WTC11 (cell line): Measurements from ENCODE around the gene ATP5MG. TPM values are rescaled to one million over a fixed set of nuclear protein-coding genes. Genes with fewer than 3 reads are reported as not detected.
"Not testable (repeated sequence)": the region's sequence is repeated elsewhere in the genome, so short reads cannot be mapped to it uniquely, and the experiment has no call there.

Source experiments
- ATAC-seq: fragments of 200-7000 bp; cut with Tn5 transposase; 2 replicates; pipeline ENCODE4 v1.10.0; 2021; ENCODE audit warnings: mild to moderate bottlenecking, moderate library complexity
- CTCF ChIA-PET: fragments of 300-600 bp; sonication (Branson Sonifier 250); formaldehyde crosslinking; loops from one replicate; lab custom pipeline; 2021; ENCODE audit warnings: antibody characterized with exemption; lab: Charles Lee
- POLR2A ChIA-PET: fragments of 350-600 bp; sonication (Branson Sonifier 250); formaldehyde crosslinking; loops from one replicate; lab custom pipeline; 2021; ENCODE audit warnings: antibody characterized with exemption; lab: Charles Lee
- DNase-seq: peaks from one replicate; pipeline ENCODE4 v3.0.0; 2021; ENCODE audit warnings: low spot score
- H3K27ac Mint-ChIP-seq: 2 replicates; pipeline ENCODE4 v1.8.0; 2021; ENCODE audit warnings: mixed read lengths
- H3K27me3 Mint-ChIP-seq: 2 replicates; pipeline ENCODE4 v1.8.0; 2021; ENCODE audit warnings: low read depth, mild to moderate bottlenecking, moderate library complexity, mixed read lengths
- H3K36me3 Mint-ChIP-seq: 2 replicates; pipeline ENCODE4 v1.8.0; 2021; ENCODE audit warnings: mixed read lengths
- H3K4me1 Mint-ChIP-seq: 2 replicates; pipeline ENCODE4 v1.8.0; 2022; ENCODE audit warnings: mixed read lengths
- H3K4me3 Mint-ChIP-seq: 2 replicates; pipeline ENCODE4 v1.8.0; 2021; ENCODE audit warnings: mild to moderate bottlenecking, moderate library complexity, mixed read lengths
- H3K9me3 Mint-ChIP-seq: 2 replicates; pipeline ENCODE4 v1.8.0; 2021; ENCODE audit warnings: mixed read lengths
- CREM ChIP-seq: sonication (generic); formaldehyde crosslinking; IDR thresholded peaks from 2 replicates; pipeline ENCODE4 v1.8.1; 2022; ENCODE audit warnings: mild to moderate bottlenecking, missing genetic modification reagents, moderate library complexity
- ETV6 ChIP-seq: sonication (generic); formaldehyde crosslinking; IDR thresholded peaks from 2 replicates; pipeline ENCODE4 v1.8.1; 2022; ENCODE audit warnings: mild to moderate bottlenecking, missing genetic modification reagents
- HMGXB4 ChIP-seq: sonication (generic); formaldehyde crosslinking; IDR thresholded peaks from 2 replicates; pipeline ENCODE4 v1.8.1; 2023; ENCODE audit warnings: mild to moderate bottlenecking, moderate library complexity, missing genetic modification reagents
- JAZF1 ChIP-seq: fragments of 250-450 bp; sonication (Bioruptor Pico); IDR thresholded peaks from 2 replicates; pipeline ENCODE4 v1.9.0; 2021; ENCODE audit warnings: moderate library complexity, mild to moderate bottlenecking, inconsistent platforms
- NR2C2 ChIP-seq: sonication (generic); formaldehyde crosslinking; IDR thresholded peaks from 2 replicates; pipeline ENCODE4 v1.8.0; 2022; ENCODE audit warnings: mild to moderate bottlenecking, missing genetic modification reagents
- PRDM15 ChIP-seq: sonication (generic); formaldehyde crosslinking; IDR thresholded peaks from 2 replicates; pipeline ENCODE4 v1.8.0; 2022; ENCODE audit warnings: missing genetic modification reagents
- PREB ChIP-seq: sonication (generic); formaldehyde crosslinking; IDR thresholded peaks from 2 replicates; pipeline ENCODE4 v1.8.1; 2022; ENCODE audit warnings: mild to moderate bottlenecking, missing genetic modification reagents, moderate library complexity, borderline replicate concordance
- RORB ChIP-seq: fragments of 250-450 bp; sonication (Bioruptor Pico); IDR thresholded peaks from 2 replicates; pipeline ENCODE4 v1.9.0; 2021; ENCODE audit warnings: mild to moderate bottlenecking
- SMAD4 ChIP-seq: sonication (generic); formaldehyde crosslinking; IDR thresholded peaks from 2 replicates; pipeline ENCODE4 v1.8.0; 2022; ENCODE audit warnings: mild to moderate bottlenecking, missing genetic modification reagents
- SP1 ChIP-seq: sonication (generic); formaldehyde crosslinking; conservative IDR thresholded peaks from 2 replicates; pipeline ENCODE4 v1.8.1; 2022; ENCODE audit warnings: missing genetic modification reagents
- TEAD4 ChIP-seq: sonication (generic); formaldehyde crosslinking; IDR thresholded peaks from 2 replicates; pipeline ENCODE4 v1.8.0; 2022; ENCODE audit warnings: mild to moderate bottlenecking, missing genetic modification reagents
- ZNF281 ChIP-seq: sonication (generic); formaldehyde crosslinking; IDR thresholded peaks from 2 replicates; pipeline ENCODE4 v1.8.0; 2023; ENCODE audit warnings: mild to moderate bottlenecking, missing genetic modification reagents
- ZNF396 ChIP-seq: fragments of 250-450 bp; sonication (Bioruptor Pico); IDR thresholded peaks from 2 replicates; pipeline ENCODE4 v1.8.0; 2021; ENCODE audit warnings: mild to moderate bottlenecking, moderate library complexity, borderline replicate concordance
- ZNF416 ChIP-seq: fragments of 250-450 bp; sonication (Bioruptor Pico); IDR thresholded peaks from 2 replicates; pipeline ENCODE4 v1.9.0; 2021; ENCODE audit warnings: mild to moderate bottlenecking, inconsistent platforms
- ZNF423 ChIP-seq: fragments of 250-450 bp; sonication (Bioruptor Pico); IDR thresholded peaks from 2 replicates; pipeline ENCODE4 v2.1.2; 2022; ENCODE audit warnings: mild to moderate bottlenecking, moderate library complexity
- total RNA-seq: library from RNA; stranded (reverse); gene quantifications from 3 replicates; pipeline ENCODE4 v1.2.3, GENCODE V29; 2021
- TF ChIP-seq, protein P1 (sequence below): sonication (generic); formaldehyde crosslinking; IDR thresholded peaks from 2 replicates; pipeline ENCODE4 v1.8.1; 2023; ENCODE audit warnings: mild to moderate bottlenecking, missing genetic modification reagents
- TF ChIP-seq, protein P2 (sequence below): sonication (generic); formaldehyde crosslinking; IDR thresholded peaks from 2 replicates; pipeline ENCODE4 v1.8.0; 2022; ENCODE audit warnings: mild to moderate bottlenecking, missing genetic modification reagents
- TF ChIP-seq, protein P3 (sequence below): fragments of 250-450 bp; sonication (Bioruptor Pico); IDR thresholded peaks from 2 replicates; pipeline ENCODE4 v1.8.0; 2021; ENCODE audit warnings: mild to moderate bottlenecking
- TF ChIP-seq, protein P4 (sequence below): fragments of 250-450 bp; sonication (Bioruptor Pico); conservative IDR thresholded peaks from 2 replicates; pipeline ENCODE4 v1.9.0; 2021; ENCODE audit warnings: mild to moderate bottlenecking

ATP5MG gene
- total RNA-seq, 1 experiment from 2014 or later: 251 TPM

GRCh38 chr11:118416900-118417299, 15.5 kb downstream of the ATP5MG start:
- H3K27me3 Mint-ChIP-seq, POLR2A ChIA-PET, H3K9me3 Mint-ChIP-seq, CTCF ChIA-PET, H3K36me3 Mint-ChIP-seq, H3K27ac Mint-ChIP-seq, DNase-seq, ATAC-seq, H3K4me1 Mint-ChIP-seq, H3K4me3 Mint-ChIP-seq: not testable (repeated sequence)

DNA sequence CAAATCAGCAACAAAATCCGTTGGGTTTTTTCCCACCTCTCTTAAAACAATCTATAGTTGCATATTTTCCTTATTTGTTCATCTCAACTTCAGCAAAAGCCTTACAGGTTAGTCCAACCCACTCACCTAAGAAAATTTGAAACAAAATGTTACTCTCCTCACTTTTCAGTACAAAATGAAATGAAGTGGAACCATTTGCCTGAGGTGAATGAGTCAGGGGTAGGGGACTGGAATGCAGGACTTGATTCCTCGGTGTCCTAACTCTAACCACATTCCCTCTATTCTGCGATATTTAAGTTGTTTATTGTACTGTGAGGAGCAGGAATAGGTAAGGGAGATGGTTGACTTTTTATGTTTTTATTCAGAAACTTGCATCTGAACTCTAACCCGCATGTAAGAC, 16.4 kb downstream of the ATP5MG start:
- Mint-ChIP-seq H3K27me3 (no peaks in the 10 kb centered on the region), H3K4me3 (no peak overlapping the region), H3K36me3 (no peaks in the 10 kb centered on the region), H3K27ac (peak overlapping the region; percentile 19; the same call in 1 of the 2 replicates), H3K4me1 (0 out of 2 replicates have a peak, but pooled peaks cover 3% of the 10 kb centered on the region), H3K9me3 (no peaks in the 10 kb centered on the region)
- CTCF ChIA-PET: no interaction called here
- no peak for ATAC-seq
- POLR2A ChIA-PET: interaction anchor here (0.6 kb wide), 1 partner anchor 724 kb away, joined by 3 read pairs; no protein-coding TSS in a partner anchor
- DNase-seq: no peak
- TF ChIP-seq ZNF396 (CRISPR knock-in tag) (no peak), PRDM15 (CRISPR knock-in tag) (no peak), ZNF423 (CRISPR knock-in tag) (no peak), HMGXB4 (no peak), ETV6 (CRISPR knock-in tag) (no peak), JAZF1 (CRISPR knock-in tag) (no peak), PREB (CRISPR knock-in tag) (no peak), CREM (no peak), ZNF281 (no peak), SP1 (no peak), NR2C2 (CRISPR knock-in tag) (no peak), TEAD4 (CRISPR knock-in tag) (no peak), ZNF416 (CRISPR knock-in tag) (no peak), RORB (CRISPR knock-in tag) (no peak), SMAD4 (no peak)
- TF ChIP-seq, protein P1, sequence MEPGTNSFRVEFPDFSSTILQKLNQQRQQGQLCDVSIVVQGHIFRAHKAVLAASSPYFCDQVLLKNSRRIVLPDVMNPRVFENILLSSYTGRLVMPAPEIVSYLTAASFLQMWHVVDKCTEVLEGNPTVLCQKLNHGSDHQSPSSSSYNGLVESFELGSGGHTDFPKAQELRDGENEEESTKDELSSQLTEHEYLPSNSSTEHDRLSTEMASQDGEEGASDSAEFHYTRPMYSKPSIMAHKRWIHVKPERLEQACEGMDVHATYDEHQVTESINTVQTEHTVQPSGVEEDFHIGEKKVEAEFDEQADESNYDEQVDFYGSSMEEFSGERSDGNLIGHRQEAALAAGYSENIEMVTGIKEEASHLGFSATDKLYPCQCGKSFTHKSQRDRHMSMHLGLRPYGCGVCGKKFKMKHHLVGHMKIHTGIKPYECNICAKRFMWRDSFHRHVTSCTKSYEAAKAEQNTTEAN (CRISPR knock-in tag): no peak
- TF ChIP-seq, protein P2, sequence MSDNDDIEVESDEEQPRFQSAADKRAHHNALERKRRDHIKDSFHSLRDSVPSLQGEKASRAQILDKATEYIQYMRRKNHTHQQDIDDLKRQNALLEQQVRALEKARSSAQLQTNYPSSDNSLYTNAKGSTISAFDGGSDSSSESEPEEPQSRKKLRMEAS (CRISPR knock-in tag): no peak
- TF ChIP-seq, protein P3, sequence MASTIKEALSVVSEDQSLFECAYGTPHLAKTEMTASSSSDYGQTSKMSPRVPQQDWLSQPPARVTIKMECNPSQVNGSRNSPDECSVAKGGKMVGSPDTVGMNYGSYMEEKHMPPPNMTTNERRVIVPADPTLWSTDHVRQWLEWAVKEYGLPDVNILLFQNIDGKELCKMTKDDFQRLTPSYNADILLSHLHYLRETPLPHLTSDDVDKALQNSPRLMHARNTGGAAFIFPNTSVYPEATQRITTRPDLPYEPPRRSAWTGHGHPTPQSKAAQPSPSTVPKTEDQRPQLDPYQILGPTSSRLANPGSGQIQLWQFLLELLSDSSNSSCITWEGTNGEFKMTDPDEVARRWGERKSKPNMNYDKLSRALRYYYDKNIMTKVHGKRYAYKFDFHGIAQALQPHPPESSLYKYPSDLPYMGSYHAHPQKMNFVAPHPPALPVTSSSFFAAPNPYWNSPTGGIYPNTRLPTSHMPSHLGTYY: no peak
- TF ChIP-seq, protein P4, sequence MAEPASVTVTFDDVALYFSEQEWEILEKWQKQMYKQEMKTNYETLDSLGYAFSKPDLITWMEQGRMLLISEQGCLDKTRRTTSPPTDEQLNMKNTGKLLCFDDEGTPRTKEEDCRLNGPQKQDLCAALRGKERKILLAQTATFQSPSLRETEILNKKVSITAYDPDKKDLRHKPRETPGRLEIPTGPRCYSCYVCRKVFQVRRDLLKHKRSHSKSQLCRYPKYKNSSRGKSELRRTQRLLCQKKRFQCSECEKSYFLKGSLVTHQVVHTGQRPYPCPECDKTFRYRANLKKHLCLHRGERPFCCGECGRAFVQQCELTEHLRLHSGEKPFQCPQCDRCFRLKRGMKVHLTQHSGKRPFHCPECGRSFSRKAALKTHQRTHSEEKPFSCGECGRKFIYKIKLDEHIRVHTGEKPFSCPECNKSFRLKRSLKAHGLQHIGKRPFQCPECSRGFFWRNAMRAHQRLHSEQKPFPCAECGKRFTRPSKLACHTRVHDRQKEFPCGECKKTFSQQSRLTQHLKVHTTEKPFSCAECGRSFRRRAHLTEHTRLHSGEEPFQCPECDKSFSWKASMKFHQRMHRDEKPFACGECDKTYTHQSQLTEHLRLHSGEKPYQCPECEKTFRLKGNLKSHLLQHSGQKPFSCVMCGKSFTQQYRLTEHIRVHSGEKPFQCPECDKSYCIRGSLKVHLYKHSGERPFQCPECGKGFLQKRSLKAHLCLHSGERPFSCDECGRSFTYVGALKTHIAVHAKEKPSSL: no peak
